NCI-H1436 treated with DMSO at 0.1 percent for 48 hours (cell line): ENCODE results near the gene FMO1.
"Not testable (repeated sequence)": the region's sequence is repeated elsewhere in the genome, so short reads cannot be mapped to it uniquely, and the experiment has no call there.

Experiments
- DNase-seq: peaks from one replicate; lab custom pipeline; 2025; lab: John Stamatoyannopoulos, UW

The FMO1 gene

DNA sequence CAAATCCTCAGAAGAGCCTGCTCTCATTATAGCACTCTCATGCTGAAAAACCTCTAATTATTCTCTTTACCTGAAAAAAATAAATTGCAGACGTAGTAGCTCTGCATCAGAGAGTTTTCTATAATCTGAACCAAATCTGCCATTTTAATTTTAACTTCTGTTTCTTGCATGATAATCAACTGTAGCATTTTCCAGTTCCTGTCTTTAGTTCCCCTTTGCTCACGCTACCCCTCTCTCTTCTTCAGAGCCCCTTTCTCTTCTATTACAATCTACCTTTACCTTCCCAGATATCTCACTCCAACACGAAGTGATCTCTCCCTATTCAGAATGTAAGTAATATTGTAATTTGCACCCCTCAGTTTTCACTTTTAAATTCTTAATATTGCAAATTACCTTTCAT lies 31.4 kb downstream of the FMO1 start:
- DNase-seq, result no peak

DNA sequence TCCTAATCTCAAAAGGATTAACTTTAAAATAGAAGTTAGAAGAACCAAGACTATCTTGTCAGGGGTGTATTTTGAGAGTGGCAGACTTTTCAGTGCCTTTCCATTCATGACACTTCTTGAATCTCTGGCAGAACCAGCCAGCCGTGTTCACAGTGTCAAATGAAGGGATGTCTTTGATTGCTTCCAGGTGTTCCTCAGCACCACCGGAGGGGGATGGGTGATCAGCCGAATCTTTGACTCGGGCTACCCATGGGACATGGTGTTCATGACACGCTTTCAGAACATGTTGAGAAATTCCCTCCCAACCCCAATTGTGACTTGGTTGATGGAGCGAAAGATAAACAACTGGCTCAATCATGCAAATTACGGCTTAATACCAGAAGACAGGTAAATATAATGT lies 32.3 kb downstream of the FMO1 start:
- no peak for DNase-seq

DNA sequence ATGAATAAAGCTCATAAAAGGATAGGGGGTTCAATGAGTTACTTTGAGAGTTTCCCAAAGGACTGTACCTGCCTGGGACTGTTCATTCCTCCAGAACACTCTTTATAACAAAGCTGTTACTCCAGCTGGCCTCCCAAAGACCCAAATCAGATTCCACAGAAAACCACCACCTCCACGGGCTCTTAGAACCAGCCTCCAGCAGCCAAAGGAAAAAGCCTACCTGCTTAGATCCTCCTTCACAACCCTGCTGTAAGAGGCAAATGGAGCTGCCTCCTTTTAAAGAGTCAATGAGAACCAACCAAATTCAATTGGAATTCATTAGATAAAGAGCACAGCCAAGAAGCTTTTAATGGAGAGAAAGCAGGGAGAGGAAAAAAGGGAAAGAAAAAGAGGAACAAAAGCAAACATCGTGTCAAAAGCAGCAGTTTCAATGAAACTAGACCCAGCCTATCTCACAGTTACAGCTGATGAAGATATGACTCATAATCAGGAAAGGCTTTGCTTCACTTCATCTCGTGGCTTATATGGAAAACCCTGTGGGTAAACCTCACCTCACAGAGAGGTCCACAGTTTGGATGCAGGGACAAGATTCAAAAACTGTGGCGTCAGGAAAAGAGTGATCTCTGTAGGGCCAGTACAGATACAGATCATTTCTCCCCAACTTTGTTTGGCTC lies 37.9 kb downstream of the FMO1 start:
- no peak for DNase-seq

DNA sequence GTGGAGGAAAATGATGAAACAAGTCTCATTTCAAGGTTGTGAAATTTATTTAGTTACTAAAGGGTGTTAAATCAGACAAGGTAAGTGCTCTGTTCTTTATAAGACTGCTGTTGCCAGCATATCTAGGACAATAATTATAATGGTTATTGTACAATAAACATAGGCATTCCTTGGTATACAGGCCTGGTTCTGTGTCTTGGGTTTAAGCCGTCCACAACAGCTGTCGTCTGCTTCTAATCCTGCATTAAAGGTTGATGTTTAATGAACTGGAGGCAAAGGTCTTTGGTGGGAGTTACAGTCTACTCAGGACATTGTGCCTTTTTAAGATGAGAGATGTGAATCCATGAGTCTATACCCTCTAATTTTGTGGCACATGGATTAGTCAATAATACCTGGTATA lies 42.3 kb downstream of the FMO1 start:
- DNase-seq, result no peak

DNA sequence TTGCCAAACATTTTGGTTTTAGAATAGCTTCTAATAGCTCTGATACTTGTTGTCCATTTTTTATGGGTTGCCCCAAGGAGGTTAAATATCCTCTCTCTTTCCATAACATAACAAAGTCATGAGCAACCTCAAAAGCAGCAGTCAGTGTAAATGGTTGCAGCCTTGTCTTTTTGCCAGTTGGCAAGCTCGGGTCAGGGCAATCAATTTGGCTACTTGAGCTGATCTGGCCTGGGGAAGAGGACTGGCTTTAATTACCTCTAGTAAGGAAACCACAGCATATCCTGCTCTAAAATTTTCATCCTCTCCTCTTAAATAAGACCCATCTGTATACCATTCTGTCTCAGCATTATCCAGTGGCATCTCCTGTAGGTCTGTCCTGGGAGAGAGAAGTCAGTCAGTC lies 44.5 kb downstream of the FMO1 start:
- DNase-seq, result no peak

DNA sequence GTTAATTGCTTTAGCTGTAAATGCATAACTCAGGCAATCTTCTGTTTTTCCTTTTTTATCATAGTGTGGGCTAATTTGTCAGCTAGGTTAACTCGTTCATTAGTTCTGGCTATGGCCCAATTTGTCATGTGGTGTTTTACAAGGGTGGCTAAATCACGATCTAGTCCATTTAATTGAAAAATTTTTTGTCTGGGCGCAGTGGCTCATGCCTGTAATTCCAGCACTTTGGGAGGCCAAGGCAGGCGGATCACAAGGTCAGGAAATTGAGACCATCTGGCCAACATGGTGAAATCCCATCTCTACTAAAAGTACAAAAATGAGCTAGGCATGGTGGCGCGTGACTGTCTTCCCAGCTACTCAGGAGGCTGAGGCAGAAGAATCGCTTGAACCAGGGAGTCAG lies 47.1 kb downstream of the FMO1 start:
- not testable (repeated sequence) for DNase-seq

DNA sequence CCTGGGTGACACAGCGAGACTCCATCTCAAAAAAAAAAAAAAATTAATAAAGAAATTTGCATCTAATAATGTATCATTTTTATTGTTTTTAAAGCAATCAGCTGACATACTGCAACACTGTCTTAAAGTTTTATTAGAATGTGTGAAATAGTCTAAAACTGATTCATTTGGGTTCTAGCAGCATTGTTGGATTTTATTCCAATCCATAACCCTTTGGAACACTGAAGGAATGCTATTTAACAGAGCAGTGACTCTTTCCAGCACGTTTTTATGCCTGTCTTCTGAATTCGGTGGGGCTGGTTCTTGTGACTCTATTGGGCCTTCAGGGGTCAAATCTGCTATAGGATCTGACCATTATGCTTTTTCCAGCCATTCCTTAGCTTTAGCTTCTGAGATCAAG lies 47.5 kb downstream of the FMO1 start:
- no peak for DNase-seq

DNA sequence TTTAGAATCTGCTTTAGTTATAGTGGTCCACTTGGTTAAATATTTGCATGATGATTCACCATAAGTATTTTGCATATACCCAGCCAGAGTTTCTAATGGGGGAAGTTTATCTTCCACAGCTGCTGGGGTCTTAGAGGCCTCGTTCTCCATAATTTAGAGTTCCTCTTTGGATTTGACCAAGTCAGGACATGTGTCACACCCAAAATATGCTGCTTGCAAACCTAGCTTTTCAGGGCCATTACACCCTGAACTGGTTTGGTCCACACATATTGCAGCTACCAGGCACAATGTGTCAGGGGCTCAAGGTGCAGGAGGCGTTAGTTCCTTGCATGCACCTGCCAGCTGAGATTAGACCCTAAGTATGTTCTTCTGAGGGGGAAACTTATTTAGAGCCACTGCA lies 48.6 kb downstream of the FMO1 start:
- no peak for DNase-seq

DNA sequence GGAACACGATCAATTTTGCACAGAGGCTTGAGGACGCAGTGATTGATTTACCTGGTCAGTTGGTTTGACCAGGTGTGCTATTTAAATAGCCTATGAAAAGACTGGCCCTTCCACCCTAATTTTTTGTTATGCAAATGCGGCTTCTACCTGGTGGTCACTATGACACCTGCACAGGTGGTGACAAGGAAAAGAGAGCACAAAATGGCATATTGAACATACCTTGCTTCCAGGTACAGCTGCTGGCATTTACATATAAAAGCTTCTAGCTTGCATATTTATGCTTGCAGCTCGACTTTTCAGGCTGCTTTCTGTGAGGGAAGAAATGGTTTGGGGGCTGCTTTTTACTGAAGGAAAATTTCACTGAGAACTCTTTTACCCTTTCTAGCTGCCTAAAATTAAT lies 50.4 kb downstream of the FMO1 start:
- DNase-seq, result no peak

DNA sequence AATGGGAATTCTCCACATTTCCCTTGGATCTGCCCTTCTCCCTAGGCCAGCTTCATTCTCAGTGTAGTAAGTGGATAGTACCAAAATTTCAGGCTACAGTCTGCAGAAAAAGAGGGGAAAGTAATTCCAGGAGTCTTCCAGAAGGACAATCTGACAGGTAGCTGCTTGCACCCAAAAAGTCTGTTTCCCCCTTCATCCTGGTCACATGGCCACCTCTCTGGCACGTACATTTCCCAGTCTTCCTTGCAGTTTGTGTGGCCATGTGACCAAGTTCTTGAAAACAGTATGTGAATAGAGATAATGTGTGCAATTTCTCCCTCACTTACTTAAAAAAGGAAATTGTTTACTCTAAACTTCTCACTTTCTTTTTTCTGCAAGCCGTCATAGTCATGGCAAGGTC lies 51.0 kb downstream of the FMO1 start:
- DNase-seq, result no peak

DNA sequence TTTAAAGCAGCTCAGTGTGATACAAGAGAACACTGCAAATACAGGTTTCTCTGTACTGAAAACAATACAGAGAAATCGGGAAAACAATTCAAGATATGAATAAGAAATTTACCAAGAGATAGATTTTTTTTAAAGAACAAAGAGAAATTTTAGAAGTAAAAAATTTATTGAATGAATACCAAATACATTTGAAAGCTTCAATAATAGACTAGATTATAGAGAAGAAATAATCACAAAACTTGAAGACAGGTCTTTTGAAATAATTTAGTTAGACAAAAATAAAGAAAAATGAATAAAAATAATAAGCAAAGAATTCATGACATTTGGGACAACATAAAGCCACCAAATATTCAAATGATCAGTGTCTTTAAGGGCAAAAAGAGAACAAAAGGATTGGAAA lies 52.1 kb downstream of the FMO1 start:
- no peak for DNase-seq

DNA sequence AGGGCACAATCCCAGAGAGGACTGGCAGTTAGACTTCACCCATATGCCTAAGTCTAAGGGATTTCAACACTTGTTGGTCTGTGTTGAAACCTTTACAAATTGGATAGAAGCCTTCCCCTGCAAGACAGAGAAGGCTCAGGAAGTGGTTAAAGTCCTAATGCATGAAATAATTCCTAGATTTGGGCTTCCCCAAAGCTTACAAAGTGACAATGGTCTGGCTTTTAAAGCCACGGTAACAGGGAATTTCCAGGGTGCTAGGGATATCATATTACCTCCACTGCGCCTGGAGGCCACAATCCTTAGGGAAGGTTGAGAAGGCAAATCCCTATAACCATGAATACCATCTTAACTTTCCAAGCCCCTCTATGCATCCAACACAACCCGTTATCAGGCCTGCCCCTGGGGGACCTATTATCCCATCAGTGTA lies 62.4 kb downstream of the FMO1 start:
- no peak for DNase-seq

DNA sequence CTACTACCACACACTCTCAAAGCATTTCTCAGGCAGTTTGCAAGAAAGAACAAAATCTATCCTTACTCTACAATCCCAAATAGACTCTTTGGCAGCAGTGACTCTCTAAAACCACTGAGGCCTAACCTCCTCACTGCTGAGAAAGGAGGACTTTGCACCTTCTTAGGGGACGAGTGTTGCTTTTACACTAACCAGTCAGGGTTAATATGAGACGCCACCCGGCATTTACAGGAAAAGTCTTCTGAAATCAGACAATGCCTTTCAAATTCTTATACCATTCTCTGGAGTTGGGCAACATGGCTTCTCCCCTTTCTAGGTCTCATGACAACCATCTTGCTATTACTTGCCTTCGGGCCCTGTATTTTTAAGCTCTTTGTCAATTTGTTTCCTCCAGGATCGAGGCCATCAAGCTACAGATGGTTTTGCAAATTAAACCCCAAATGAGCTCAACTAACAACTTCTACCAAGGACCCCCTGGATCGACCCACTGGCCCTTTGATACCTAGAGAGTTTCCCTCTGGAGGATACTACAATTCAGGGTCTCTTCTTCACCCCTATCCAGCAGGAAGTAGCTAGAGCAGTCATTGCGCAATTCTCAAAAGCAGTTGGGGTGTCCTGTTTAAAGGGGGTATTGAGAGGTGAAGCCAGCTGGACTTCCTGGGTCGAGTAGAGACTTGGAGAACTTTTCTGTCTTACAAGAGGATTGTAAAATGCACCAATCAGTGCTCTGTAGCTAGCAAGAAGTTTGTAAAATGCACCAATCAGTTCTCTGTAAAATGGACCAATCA lies 63.7 kb downstream of the FMO1 start:
- no peak for DNase-seq

DNA sequence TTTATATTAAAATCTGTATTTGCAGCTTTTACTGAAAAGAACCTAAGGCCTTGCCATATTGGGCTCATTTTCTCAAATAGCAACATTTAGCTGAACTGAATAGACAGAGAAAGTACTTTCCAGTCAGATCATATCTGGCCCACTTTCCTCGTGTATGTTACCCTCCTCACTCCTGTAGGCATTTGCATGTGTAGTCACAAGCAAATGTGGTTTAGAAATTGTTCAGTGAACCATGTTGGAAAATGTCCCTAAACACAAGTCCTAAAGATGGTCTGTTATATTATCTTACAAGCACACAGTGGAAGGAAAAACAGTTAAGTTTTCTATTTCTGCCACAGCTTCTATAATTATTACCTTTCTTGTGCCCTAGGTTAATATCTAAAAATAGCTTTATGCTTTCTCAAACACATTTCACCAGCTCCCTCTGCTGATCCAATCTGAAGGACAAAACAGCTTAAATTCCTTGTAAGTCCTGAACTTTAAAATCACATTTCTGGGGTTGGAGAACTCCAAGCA lies 65.1 kb downstream of the FMO1 start:
- no peak for DNase-seq

DNA sequence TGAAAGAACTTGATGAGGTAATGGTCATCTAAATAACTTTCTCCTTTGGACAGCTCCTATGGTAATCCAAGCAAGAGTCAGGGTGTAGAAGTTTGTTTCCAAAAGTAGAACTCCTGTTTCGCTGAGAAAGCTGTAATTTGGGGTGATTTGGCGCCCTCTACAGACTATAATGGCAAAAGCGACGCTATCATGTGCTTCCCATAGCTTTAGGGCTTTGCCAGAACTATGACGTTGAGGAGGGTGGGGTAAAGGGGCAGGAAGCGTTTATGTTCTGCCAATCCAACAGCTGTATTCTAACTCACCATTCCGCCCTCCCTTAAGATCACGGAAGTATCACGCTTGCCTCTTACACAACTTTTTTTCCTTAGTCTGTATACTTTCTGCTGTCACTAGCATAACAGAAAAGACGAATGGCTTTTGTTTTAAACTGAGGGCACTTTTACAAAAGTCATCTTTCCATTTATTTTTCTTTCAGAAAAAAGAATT lies 65.6 kb downstream of the FMO1 start, which contains the start of gene FMO4:
Gene FMO4, plus strand, starts transcription at position 349 of the 486 bp plus-strand sequence. CDS start 5,643 bp downstream, outside the sequence.
- DNase-seq, result peak; percentile 79

DNA sequence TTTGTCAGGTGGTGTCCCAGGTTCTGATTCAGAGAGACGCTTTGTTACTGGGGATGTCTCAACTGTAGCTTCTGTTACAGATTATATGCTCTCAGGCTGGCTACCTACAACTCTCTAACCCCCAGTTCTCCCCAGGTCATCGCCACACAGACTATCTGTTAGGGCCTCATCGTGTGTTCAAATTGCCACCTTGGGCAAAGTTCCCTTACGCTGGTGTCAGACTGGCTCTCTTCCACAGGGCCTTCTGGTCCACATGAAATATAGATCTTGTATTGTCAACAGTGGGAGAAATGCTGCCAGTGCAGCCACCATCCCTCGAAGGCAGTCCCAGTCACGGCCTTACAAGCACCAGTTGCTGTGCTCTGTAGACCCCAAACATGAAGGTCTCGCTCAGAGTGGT lies 81.0 kb downstream of the FMO1 start:
- DNase-seq, result no peak

DNA sequence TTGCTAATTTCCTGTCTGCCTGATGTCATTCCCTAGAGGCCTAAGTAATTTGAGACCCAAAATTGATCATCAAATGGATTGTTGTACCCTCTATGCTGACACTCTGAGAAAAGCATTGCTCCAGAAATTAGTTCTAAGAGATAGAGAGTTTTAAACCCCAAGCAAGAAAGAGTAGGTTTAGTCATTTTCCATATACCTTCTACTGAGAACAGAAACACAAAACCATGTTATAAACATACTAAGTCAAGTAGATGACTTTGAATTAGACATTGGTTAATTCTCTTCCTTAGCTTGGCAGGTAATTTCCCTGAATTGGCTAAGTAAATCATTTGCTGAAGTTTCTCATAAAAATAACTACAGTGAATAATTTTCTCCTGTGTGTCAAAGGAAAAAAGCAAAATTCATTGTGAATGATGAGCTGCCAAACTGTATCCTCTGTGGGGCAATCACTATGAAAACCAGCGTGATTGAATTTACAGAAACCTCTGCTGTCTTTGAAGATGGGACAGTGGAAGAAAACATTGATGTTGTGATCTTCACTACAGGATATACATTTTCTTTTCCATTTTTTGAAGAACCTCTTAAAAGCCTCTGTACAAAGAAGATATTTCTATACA lies 85.8 kb downstream of the FMO1 start:
- no peak for DNase-seq
